HEK293T (cell line): Measurements from ENCODE around the gene INS.

Experiments
- CTCF ChIA-PET: fragments of 350-600 bp; formaldehyde crosslinking; extraction: SDS; loops from one replicate; lab custom pipeline; 2021; ENCODE audit warnings: antibody characterized with exemption, inconsistent platforms; lab: Yijun Ruan, JAX
- POLR2A ChIA-PET: fragments of 350-600 bp; formaldehyde crosslinking; extraction: SDS; loops from one replicate; lab custom pipeline; 2020; ENCODE audit warnings: antibody characterized with exemption, inconsistent platforms; lab: Yijun Ruan, JAX
- DNase-seq: peaks from one replicate; pipeline ENCODE4 v3.0.0; 2012; ENCODE audit warnings: mixed read lengths; ENCODE audit errors: extremely low spot score
- ARNT ChIP-seq: fragments of 450-650 bp; IDR thresholded peaks from 2 replicates; pipeline ENCODE4 v1.6.1; 2017; ENCODE audit warnings: mild to moderate bottlenecking
- BHLHE40 ChIP-seq: fragments of 450-650 bp; IDR thresholded peaks from 2 replicates; pipeline ENCODE4 v1.6.1; 2016; ENCODE audit warnings: mild to moderate bottlenecking, moderate library complexity, borderline replicate concordance
- CTBP1 ChIP-seq: fragments of 450-650 bp; IDR thresholded peaks from 2 replicates; pipeline ENCODE4 v1.6.1; 2016; ENCODE audit warnings: borderline replicate concordance
- ELF4 ChIP-seq: fragments of 450-650 bp; IDR thresholded peaks from 2 replicates; pipeline ENCODE4 v1.6.1; 2017; ENCODE audit warnings: antibody characterized with exemption
- FOXA1 ChIP-seq: fragments of 450-650 bp; IDR thresholded peaks from 2 replicates; pipeline ENCODE4 v1.6.1; 2016; ENCODE audit warnings: mild to moderate bottlenecking
- FOXK2 ChIP-seq: fragments of 450-650 bp; IDR thresholded peaks from 2 replicates; pipeline ENCODE4 v1.6.1; 2016; ENCODE audit warnings: mild to moderate bottlenecking
- FOXM1 ChIP-seq: fragments of 450-650 bp; IDR thresholded peaks from 2 replicates; pipeline ENCODE4 v1.6.1; 2017; ENCODE audit warnings: mild to moderate bottlenecking, borderline replicate concordance
- HDGF ChIP-seq: fragments of 450-650 bp; IDR thresholded peaks from 2 replicates; pipeline ENCODE4 v1.6.1; 2017; ENCODE audit warnings: antibody characterized with exemption, borderline replicate concordance
- L3MBTL2 ChIP-seq: fragments of 450-650 bp; conservative IDR thresholded peaks from 2 replicates; pipeline ENCODE4 v1.6.1; 2016; ENCODE audit warnings: mild to moderate bottlenecking
- LEF1 ChIP-seq: fragments of 450-650 bp; IDR thresholded peaks from 2 replicates; pipeline ENCODE4 v1.6.1; 2017; ENCODE audit warnings: mild to moderate bottlenecking, borderline replicate concordance
- NFRKB ChIP-seq: fragments of 450-650 bp; IDR thresholded peaks from 2 replicates; pipeline ENCODE4 v1.6.1; 2016; ENCODE audit warnings: mild to moderate bottlenecking, moderate library complexity
- PKNOX1 ChIP-seq: fragments of 450-650 bp; IDR thresholded peaks from 2 replicates; pipeline ENCODE4 v1.6.1; 2016
- SP1 ChIP-seq: fragments of 450-650 bp; IDR thresholded peaks from 2 replicates; pipeline ENCODE4 v1.6.1; 2017
- SUZ12 ChIP-seq: fragments of 450-650 bp; IDR thresholded peaks from 2 replicates; pipeline ENCODE4 v1.6.1; 2016; ENCODE audit warnings: mild to moderate bottlenecking
- TARDBP ChIP-seq: fragments of 450-650 bp; IDR thresholded peaks from 2 replicates; pipeline ENCODE4 v1.6.1; 2016
- ZNF384 ChIP-seq: fragments of 450-650 bp; IDR thresholded peaks from 2 replicates; pipeline ENCODE4 v1.6.1; 2016

Gene INS

DNA sequence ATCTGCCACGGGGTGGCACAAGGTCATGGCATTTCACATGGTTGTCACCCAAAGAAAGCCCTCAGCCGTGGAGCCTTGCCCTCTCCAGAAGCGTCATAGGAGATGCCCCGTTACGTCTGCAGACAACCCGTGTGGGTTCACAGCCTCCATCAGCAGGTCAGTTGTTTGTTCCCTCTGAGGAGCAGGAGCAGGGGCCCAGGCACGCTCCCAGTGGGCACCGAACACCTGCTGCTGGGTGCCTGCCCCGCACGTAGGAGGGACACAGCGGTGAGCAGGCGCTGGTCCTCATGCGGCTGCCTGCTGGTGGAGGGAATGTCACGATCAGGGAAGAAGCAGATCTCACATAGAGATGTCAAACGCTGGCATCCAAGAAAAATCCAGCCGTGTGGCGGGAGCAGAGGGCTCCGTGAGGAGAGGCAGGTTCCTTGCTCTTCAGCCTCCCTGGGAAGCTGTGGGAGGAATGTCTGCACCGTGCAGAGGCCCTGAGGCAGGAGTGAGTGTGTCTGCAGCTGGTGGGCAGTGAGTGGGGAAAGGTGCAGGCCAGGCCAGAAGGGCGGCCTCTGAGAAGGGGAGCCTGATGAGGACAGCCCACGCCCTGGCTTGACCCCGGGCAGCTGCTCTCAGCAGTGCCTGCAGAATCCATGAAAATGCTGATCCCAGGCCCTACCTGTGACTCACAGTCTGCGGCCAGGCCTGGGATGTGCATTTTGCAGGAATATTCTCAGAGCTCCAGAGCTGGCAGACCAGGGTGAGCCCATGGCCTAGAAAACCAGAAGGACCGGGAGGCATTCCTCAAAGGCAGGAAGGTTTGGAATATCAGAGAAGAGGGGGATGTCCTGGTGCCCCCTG is 47.0 kb upstream of the INS start:
- DNase-seq: no peak
- CTCF ChIA-PET: no interaction called here
- no peak for TF ChIP-seq NFRKB
- POLR2A ChIA-PET: interaction anchor here (0.7 kb wide), 1 partner anchor 212 kb away, joined by 3 read pairs; no protein-coding TSS in a partner anchor

DNA sequence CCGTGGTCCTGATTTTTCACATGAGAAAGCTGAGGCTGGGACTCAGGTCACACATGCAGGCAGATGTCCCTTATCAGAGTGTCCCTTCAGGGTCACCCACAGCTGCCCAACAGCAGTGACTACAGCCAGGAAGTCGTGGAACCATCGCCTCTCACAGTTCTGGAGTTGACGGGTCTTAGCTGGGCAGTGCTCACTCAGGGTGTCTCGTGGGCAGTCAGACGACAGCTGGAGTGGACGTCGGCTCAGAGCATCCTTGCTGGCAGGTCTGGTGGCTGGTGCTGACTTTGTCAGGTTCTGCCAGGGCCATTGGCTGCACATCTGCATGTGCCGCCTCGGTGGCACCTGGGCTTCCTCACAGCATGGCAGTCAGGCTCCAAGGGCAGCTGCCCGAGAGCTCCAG is 46.2 kb upstream of the INS start:
- CTCF ChIA-PET: no interaction called here
- TF ChIP-seq SP1: no peak
- DNase-seq: no peak
- POLR2A ChIA-PET: no interaction called here

DNA sequence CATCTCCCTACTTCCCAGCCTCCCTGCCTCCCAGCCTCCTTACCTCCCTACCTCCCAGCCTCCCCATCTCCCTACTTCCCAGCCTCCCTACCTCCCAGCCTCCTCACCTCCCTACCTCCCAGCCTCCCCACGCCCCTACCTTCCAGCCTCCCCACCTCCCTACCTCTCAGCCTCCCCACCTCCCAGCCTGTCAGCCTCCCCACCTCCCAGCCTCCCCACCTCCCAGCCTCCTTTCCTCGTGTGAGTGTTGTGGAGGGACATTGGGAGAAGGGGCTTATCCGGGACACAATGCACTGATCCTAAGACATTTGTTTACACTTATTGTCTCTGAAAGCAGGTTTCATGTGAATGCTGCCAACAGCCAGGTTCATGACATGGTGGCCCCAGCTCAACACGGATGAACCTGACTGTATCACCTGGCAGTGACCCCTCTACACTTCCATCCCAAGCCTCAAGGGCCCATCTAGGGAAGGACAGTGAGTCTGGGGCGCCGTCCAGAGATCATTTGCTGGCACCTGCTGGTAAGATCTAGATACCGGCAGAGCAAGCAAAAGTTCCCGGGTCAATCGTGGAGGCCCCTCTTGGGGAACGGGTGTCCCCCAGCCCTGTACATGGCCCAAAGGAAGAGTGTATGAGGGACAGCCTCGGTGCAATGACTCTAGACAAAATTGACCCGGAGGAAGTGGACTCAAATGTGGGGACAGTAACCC is 45.1 kb upstream of the INS start:
- TF ChIP-seq PKNOX1 (no peak), ELF4 (no peak), ARNT (no peak), FOXK2 (no peak), ZNF384 (no peak), LEF1 (no peak), HDGF (no peak)
- CTCF ChIA-PET: no interaction called here

GRCh38 chr11:2205214-2205720 is 44.3 kb upstream of the INS start:
- TF ChIP-seq HDGF (no peak), FOXM1 (no peak), ELF4 (no peak)
- DNase-seq: no peak
- ChIA-PET POLR2A (no interaction called here), CTCF (no interaction called here)

More for the DNA sequence above, 45.1 kb upstream of the INS start:
- no peak for DNase-seq
- POLR2A ChIA-PET: no interaction called here

DNA sequence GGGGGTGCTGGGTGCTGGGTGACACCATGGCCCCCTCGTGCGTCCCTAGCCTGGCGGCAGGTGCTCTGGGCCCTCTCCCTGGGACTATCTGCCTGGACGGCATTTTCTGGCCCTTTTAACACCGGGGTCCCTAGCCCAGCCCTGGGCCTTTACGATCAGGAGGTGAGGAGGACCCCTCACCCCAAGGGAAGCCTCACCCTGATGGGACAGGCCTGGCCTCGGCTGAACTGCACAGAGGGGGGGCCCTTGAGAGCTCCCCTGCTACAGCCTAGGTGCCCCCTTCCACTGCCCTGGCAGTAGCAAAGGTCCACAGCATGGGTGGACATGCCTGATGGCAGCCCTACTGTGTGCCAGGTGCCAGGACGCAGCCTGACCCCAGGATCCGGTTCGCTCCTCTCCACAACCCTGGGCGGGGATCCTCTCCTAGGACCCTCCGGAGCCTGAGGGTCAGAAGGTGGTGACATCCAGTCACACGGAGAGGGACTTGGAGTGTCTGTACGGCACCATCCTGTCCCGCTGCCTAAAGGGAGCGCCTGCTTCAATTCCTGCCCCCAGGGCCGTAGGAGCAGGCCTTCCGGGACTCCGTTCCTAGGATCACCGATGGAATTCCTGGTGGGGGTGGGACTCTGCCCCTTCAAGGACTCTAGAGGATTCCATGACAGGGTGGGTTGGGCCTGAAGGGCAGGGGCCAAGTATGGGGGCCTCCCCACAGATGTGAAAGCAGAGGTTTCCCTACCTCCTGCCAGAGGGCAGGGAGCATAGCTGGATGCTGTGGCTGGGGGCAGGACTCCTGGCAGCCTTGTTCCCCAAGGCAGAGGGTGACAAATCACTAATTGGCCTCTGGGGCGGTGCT is 43.6 kb upstream of the INS start:
- ChIA-PET CTCF (no interaction called here), POLR2A (no interaction called here)
- no peak for DNase-seq
- TF ChIP-seq ELF4: no peak
- TF ChIP-seq TARDBP: no peak
- TF ChIP-seq SUZ12: no peak
- TF ChIP-seq ARNT: no peak
- TF ChIP-seq FOXK2: no peak
- TF ChIP-seq NFRKB: no peak
- no peak for TF ChIP-seq BHLHE40
- no peak for TF ChIP-seq SP1
- no peak for TF ChIP-seq FOXA1
- TF ChIP-seq HDGF: no peak
- TF ChIP-seq L3MBTL2: no peak
- no peak for TF ChIP-seq LEF1
- TF ChIP-seq PKNOX1: no peak
- TF ChIP-seq ZNF384: no peak
- no peak for TF ChIP-seq CTBP1
- no peak for TF ChIP-seq FOXM1

GRCh38 chr11:2203440-2204259 is 42.6 kb upstream of the INS start:
- ChIA-PET POLR2A (no interaction called here), CTCF (no interaction called here)
- TF ChIP-seq LEF1 (no peak), PKNOX1 (no peak), ELF4 (no peak), HDGF (no peak), SUZ12 (no peak), BHLHE40 (no peak), FOXA1 (no peak), SP1 (no peak), ZNF384 (no peak)
- DNase-seq: no peak
